NCI-H226 (cell line): Measurements from ENCODE around the gene FGD5.

Source experiments
- DNase-seq: peaks from one replicate; pipeline ENCODE4 v3.0.0-alpha.2; 2015

FGD5 gene

GRCh38 chr3:14907043-14907966 lies 88.5 kb downstream of the FGD5 start:
- no peak for DNase-seq

- no peak for DNase-seq
Measured at GRCh38 chr3:14909250-14909649, 90.5 kb downstream of the FGD5 start.

GRCh38 chr3:14911651-14912050 lies 92.9 kb downstream of the FGD5 start:
- DNase-seq, result no peak

DNA sequence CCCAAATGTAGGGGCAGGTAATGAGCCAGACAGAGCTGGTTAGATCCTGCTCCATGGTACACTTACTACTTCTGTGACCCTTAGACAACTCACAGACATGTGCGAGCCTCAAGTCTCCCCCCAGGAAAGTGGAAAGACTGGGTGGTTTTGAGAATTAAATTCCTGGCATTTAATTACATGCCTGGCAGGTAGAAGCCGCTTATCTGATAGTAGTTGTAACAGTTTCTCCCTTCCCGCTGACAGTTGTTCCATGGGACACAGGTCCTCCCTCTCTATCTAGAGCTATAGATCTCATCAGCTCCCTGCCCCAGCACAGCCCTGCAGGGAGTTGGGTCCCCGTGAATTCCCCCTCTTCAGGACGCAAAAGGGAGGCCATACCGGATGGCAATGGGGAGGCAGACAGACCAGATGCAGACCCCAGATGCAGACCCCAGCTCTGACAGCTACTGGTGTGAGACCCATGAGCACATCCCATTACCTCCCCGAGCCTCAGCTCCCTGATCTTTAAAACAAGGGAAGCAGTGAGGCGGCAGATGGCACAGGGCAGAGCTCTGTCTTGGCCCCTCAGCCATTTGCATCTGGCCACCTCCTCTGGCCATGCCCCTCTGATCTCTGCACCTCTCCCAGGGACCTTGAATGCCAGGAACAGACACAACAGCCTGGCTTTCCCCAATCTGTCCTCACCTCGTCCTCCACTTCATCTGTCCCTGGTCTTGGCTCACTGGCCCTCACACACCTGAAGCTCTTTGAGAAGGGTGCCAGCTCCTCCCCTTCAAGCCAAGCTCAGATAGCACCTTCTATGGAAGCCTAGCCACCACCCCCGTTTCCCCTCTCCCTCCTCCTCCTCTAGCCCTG lies 94.5 kb downstream of the FGD5 start:
- no peak for DNase-seq

- no peak for DNase-seq
Measured at GRCh38 chr3:14913926-14914778, 95.4 kb downstream of the FGD5 start.

DNA sequence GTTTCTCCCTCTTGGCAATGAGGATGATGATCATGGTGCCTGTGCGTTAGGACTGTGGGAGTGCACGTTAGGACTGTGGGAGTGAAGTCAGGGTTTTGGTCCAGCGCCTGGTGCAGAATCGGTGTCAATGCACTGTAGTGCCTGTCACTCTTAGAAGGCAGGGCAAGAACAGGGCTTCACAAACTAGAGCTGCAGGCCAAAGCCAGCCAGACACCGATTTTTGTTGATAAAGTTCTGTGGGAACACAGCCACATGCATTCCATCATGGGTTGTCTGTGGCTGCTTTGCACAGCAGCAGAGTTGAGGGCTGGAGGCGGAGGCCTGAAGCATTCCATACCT lies 96.0 kb downstream of the FGD5 start:
- DNase-seq, result no peak

DNA sequence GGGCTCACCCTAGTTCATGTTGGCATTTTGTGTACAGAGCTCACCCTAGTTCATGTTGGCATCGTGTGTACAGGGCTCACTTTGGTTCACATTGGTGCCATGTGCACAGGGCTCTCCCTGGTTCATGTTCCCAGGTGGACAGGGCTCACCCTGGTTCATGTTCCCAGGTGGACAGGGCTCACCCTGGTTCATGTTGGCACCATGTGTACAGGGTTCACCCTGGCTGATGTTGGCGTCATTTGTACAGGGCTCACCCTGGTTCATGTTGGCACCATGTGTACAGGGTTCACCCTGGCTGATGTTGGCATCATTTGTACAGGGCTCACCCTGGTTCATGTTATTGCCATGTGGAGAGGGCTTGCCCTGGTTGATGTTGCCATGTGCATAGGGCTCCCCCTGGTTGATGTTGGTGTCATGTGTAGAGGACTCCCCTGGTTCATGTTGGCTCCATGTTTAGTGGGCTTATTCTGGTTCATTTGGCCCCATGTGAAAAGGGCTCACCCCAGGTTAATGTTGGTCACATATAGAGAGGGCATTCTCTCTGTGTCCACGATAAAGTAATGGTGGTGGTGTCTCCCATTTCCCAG lies 97.0 kb downstream of the FGD5 start:
- no peak for DNase-seq

GRCh38 chr3:14918356-14918860 lies 99.6 kb downstream of the FGD5 start:
- no peak for DNase-seq

- DNase-seq, result no peak
Measured at GRCh38 chr3:14920536-14920935, 101.8 kb downstream of the FGD5 start.

GRCh38 chr3:14921034-14921616 lies 102.4 kb downstream of the FGD5 start:
- peak; percentile 71 for DNase-seq

GRCh38 chr3:14921811-14922705 lies 103.3 kb downstream of the FGD5 start:
- DNase-seq, result peak; percentile 13

- no peak for DNase-seq
Measured at GRCh38 chr3:14922863-14923262, 104.1 kb downstream of the FGD5 start.

- no peak for DNase-seq
Measured at GRCh38 chr3:14923476-14923875, 104.7 kb downstream of the FGD5 start.

- DNase-seq, result peak; percentile 24
Measured at GRCh38 chr3:14925729-14926591, 107.2 kb downstream of the FGD5 start.

DNA sequence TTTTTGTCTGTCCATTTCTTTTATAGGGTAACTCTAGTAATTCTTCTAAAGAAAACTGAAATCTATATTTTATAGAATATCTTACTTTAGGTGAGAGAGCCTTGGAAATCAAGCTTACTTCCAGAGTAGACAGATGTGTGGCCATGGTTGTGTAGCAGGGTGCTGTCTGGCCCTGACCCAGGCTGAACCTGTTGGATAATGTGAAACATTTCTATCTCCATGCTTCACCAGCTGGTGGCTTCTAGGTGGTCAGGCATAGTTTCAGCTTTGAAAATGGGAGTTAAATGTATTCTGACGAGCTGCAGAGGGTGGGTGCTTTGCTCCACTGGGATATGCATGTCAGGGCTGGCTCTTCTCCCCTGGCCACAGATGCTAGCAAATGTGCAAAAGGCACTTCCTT lies 107.8 kb downstream of the FGD5 start:
- no peak for DNase-seq

DNA sequence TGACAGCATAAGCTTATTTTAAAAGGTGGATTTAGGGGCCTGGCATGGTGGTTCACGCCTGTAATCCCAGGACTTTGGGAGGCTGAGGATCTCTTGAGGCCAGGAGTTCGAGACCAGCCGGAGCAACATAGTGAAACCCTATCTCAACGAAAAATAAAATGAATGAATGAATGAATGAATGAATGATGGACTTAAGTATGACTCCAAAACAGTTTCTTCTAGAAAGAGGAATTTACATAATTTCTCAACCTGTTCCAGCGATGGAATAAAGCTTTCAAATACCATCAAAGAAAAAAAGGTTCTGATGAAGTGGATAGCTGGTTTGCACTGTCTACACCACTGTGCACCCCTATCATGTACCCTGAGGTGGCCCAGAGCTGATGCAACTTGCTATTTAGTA lies 108.5 kb downstream of the FGD5 start:
- no peak for DNase-seq

DNA sequence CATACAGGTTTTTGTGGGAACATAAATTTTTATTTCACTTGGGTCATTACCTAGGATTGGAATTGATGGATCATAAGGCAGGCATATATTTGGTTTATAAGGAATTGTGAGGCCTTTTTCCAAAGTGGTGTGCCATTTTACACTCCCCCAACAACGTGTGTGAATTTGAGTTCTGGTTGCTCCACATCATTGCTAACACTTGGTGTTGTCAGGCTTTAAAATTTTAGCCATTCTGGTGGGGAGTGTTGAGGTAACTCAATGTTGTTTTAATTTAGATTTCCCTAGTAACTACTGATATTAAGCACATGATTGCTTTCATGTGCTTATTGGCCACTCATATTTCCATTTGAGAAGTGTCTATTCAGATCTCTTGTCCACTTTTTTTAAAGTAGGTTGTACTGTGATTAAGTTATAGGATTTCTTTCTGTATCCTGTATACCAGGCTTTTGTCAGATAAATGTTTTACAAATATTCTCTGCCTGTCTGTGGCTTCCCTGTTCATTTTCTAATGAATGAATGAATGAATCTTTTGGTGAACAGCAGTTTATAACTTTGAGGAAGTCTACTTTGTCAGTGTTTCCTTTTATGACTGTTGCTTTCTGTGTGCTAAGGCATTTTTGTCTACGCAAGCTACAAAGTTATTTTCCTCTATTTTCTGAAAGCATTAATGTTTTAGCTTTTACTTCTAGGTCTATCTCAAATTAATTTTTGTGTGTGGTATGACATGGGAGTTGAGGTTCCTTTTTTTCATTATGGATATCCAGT lies 110.7 kb downstream of the FGD5 start:
- DNase-seq, result no peak

DNA sequence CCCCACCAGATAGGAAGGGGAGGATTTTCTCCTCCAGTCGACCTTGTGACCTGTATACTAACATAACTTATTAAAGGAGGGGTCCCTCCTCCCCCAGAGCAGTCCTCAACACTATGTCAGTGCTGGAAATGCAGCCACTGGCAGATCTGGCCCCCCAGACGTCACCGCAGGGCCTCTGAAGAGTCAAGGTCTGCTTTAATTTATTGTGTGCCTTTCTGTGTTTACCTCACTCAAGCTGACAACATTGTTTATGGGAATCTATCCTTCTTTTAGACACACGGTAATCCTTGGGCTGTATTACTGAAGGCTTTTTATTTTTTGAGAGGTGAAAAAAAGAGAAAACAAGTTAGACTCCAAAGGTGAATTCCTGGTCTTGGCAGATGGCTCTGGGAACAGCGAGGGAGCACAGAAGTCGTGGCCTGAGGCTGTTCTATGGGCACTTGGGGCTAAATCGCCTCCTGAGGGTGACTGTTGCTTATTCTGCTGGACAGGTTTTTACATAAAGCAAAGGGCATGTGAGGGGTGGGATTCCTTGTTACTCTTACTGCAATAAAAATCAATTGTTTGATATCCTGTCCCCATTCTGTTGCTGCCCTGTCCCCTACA lies 115.2 kb downstream of the FGD5 start:
- DNase-seq, result no peak
